Epithelial cell of proximal tubule (primary cell): ENCODE measurements around the gene GUCA2B. TPM values are rescaled to one million over a fixed set of nuclear protein-coding genes. Genes with fewer than 3 reads are reported as not detected.

Source experiments
- DNase-seq: peaks from one replicate; pipeline ENCODE4 v3.0.0-alpha.2; 2011; ENCODE audit warnings: low read depth
- H3K4me3 ChIP-seq: 2 replicates; pipeline ENCODE4 v1.5.1; 2011; ENCODE audit warnings: low read depth, mild to moderate bottlenecking, low read length
- CTCF ChIP-seq: conservative IDR thresholded peaks from 2 replicates; pipeline ENCODE4 v1.5.1; 2012; ENCODE audit warnings: low read depth, mild to moderate bottlenecking, low read length
- total RNA-seq: library from RNA; depleted of rRNA; stranded (reverse); fragments of >200 nt; gene quantifications from 2 replicates; pipeline ENCODE4 v1.2.3, GENCODE V29; 2015

The GUCA2B gene
- total RNA-seq, 1 donor from 2014 or later = not detected

GRCh38 chr1:42186152-42186551 lies 32.9 kb downstream of the GUCA2B start:
- no peak for DNase-seq
- H3K4me3 ChIP-seq = no peak overlapping the region
- no peak for TF ChIP-seq CTCF

GRCh38 chr1:42189931-42190853 lies 37.0 kb downstream of the GUCA2B start:
- TF ChIP-seq CTCF = no peak
- no peak overlapping the region for H3K4me3 ChIP-seq
- no peak for DNase-seq

GRCh38 chr1:42191319-42191718 lies 38.1 kb downstream of the GUCA2B start:
- DNase-seq = no peak
- no peak overlapping the region for H3K4me3 ChIP-seq
- no peak for TF ChIP-seq CTCF

- H3K4me3 ChIP-seq = no peak overlapping the region
- DNase-seq = no peak
- no peak for TF ChIP-seq CTCF
Measured at GRCh38 chr1:42192106-42192505, 38.9 kb downstream of the GUCA2B start.

- no peak overlapping the region for H3K4me3 ChIP-seq
- DNase-seq = no peak
- TF ChIP-seq CTCF = no peak
Measured at GRCh38 chr1:42195841-42196240, 42.6 kb downstream of the GUCA2B start.

- TF ChIP-seq CTCF = no peak
- no peak for DNase-seq
- no peak overlapping the region for H3K4me3 ChIP-seq
Measured at GRCh38 chr1:42198251-42198650, 45.0 kb downstream of the GUCA2B start.

- no peak for TF ChIP-seq CTCF
- H3K4me3 ChIP-seq = no peak overlapping the region
- DNase-seq = no peak
Measured at GRCh38 chr1:42201986-42202385, 48.8 kb downstream of the GUCA2B start.
